Activated CD8-positive, alpha-beta T cell treated with anti-CD3 and anti-CD28 coated beads, Interleukin-2, amount 10 ng/mL, durations not matched to agents 7 days and 5 days (primary cell): Measurements from ENCODE around the gene LIMS2. TPM values are rescaled to one million over a fixed set of nuclear protein-coding genes. Genes with fewer than 3 reads are reported as not detected.

Experiments
- ATAC-seq: fragments of 150-1000 bp; cut with Tn5 transposase; one replicate; pipeline ENCODE4 v1.10.0; 2021; ENCODE audit warnings: moderate library complexity
- CTCF ChIA-PET: fragments of 350-600 bp; sonication (Branson Sonifier 250); formaldehyde crosslinking; loops from one replicate; lab custom pipeline; 2021; ENCODE audit warnings: antibody characterized with exemption; lab: Charles Lee
- POLR2A ChIA-PET: fragments of 350-600 bp; sonication (Branson Sonifier 250); formaldehyde crosslinking; loops from one replicate; lab custom pipeline; 2021; ENCODE audit warnings: antibody characterized with exemption; lab: Charles Lee
- DNase-seq: peaks from one replicate; pipeline ENCODE4 v3.0.0-alpha.2; 2020
- H3K27ac Mint-ChIP-seq: one replicate; pipeline ENCODE4 v1.8.0; 2021; ENCODE audit warnings: mild to moderate bottlenecking, mixed read lengths
- H3K27me3 Mint-ChIP-seq: one replicate; pipeline ENCODE4 v1.8.0; 2021; ENCODE audit warnings: low read depth, mixed read lengths
- H3K36me3 Mint-ChIP-seq: one replicate; pipeline ENCODE4 v1.8.0; 2021; ENCODE audit warnings: low read depth, mixed read lengths
- H3K4me1 Mint-ChIP-seq: one replicate; pipeline ENCODE4 v1.8.0; 2021; ENCODE audit warnings: low read depth, mixed read lengths
- H3K4me3 Mint-ChIP-seq: one replicate; pipeline ENCODE4 v1.8.0; 2021; ENCODE audit warnings: mild to moderate bottlenecking, mixed read lengths
- H3K9me3 Mint-ChIP-seq: one replicate; pipeline ENCODE4 v1.8.0; 2022; ENCODE audit warnings: mixed read lengths; ENCODE audit not compliant: insufficient read depth
- total RNA-seq, 2 experiments: library from RNA; stranded (reverse); gene quantifications; one replicate each; pipeline ENCODE4 v1.2.3, GENCODE V29; 2021

The LIMS2 gene
- total RNA-seq, 2 experiments from 2014 or later, result 35.3 to 38.3 TPM

DNA sequence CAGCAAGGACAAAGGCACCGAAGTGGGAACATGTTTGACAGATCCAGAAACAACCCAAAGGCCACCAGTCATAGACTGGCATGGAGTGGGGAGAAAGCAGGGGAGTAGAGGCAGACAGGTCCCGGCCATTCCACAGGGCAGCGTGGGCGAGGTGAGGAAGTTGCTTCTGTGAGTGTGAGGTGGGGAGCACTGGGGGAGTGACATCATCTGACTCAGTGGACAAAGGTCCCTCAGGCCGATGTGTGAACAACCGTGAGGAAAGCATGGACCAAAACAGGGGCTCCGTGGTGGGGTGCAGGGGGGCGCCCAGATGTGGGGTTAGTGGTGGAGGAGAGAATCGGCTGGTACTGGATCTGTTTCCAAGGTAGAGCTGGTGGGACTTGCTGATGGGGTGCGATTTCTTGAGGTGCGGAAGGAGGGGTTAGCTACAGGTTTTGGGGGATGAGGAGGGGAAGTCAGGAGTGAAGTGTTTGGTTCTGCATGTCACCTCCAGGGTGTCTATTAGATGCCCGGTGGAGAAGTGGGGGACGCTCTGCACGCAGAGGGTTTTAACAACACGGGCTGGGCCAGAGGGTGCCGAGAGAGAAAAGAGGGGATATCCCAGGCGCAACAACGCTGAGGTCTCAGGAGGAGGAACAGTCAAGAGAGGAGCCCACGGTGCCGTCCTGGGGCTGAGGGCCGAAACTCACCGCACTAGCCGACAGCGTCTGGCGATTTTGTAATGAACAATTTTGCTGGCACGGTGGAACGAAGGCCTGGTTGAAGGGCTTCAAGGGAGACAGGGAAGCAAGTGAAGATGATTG is 23.4 kb upstream of the LIMS2 start:
- Mint-ChIP-seq H3K27me3 (no peaks in the 10 kb centered on the region), H3K36me3 (peaks cover 14% of the 10 kb centered on the region), H3K4me3 (no peak overlapping the region), H3K4me1 (peaks cover 26% of the 10 kb centered on the region), H3K9me3 (no peaks in the 10 kb centered on the region), H3K27ac (no peak overlapping the region)
- no peak for ATAC-seq
- ChIA-PET POLR2A (no interaction called here), CTCF (no interaction called here)
- DNase-seq, result no peak

DNA sequence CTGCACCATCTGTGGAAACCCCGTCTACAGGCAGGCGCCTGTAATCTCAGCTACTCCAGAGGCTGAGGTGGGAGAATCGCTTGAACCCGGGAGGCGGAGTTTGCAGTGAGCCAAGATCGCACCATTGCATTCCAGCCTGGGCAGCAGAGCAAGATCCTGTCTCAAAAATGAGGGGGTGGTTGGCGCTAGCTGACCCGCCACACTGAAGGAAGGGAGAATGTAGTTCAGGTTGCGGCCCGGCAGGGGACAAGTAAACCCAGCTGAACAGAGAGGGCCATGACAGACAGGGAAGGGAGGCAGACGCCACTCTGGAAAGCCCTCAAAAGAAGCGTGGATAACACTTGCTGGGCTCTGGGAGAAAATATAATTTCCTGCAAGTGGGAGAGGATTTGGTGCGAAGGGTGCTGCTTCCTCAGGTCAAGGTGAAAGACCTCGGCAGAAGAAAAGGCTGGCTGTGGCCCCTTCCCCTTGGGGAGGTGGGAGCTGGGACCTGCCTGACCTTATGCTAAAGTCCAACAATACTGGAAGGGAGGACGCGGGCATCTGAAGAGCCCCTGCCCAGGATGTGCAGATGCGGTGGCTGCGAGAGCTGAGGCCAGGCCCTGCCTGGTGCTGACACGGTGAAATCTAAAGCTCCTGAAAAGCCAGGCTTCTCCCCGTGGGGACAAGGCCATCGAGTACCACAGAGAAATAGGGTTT is 22.3 kb upstream of the LIMS2 start:
- H3K4me1 Mint-ChIP-seq, result peaks cover 15% of the 10 kb centered on the region
- no peaks in the 10 kb centered on the region for H3K27me3 Mint-ChIP-seq
- CTCF ChIA-PET, result no interaction called here
- no peak for DNase-seq
- POLR2A ChIA-PET, result no interaction called here
- no peak overlapping the region for H3K4me3 Mint-ChIP-seq
- peaks cover 8% of the 10 kb centered on the region for H3K36me3 Mint-ChIP-seq
- no peak overlapping the region for H3K27ac Mint-ChIP-seq
- no peak for ATAC-seq
- no peaks in the 10 kb centered on the region for H3K9me3 Mint-ChIP-seq

DNA sequence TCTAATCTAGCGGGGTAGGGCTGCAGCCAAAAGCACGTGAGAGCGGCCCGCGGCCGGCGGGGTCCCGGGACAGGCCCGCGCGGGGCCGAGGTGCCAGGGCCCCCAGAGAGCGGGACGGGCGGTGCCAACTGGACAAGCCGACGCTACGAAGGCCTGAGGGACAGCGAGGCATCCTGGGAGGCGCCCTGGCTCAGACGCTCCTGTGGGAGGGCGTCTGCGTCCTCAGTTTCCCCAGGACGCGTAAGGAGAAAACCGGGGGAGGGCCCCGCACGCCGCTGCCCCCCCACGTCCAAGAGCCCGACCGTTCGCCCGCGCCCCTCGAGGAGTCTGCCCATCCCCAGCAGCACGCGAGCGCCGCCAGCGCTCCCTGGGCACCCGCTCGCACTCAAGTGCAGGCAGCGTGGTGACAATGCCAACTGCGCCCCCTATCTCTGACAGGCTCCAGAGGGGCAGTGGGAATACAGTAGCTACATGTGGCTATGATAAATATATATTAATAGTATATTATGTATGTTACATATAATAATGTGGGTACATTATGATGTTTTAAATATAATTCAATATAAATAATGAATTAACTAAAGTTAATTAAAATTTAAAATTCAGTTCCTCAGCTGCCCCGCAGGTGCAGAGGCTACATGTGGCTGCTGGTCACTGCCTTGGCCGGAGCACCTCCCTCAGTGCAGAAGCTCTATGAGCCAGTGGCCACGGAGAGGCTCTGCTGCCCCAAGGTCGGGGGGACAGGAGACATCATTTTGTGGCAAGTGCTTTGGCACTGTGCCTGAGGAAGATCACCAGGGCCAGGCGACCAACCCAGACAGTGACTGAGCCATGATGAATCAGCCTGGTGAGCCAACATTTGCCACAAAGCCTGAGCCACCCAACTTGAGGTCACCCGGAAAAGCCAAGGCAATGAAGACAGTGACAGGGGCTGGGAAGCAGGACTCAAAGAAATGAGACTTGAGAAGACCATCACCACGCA is 20.5 kb upstream of the LIMS2 start:
- ATAC-seq (peak; percentile 91), DNase-seq (peak; percentile 74)
- peaks cover 8% of the 10 kb centered on the region for H3K36me3 Mint-ChIP-seq
- ChIA-PET POLR2A (interaction anchor here (1.2 kb wide), 1 partner anchor 104 kb away, joined by 3 read pairs; no protein-coding TSS in a partner anchor), CTCF (interaction anchor here (0.8 to 6.5 kb wide), 4 partner anchors 8 to 105 kb away, joined by 3 to 36 read pairs (median 4); no protein-coding TSS in a partner anchor)
- no peaks in the 10 kb centered on the region for H3K27me3 Mint-ChIP-seq
- no peak overlapping the region for H3K4me3 Mint-ChIP-seq
- H3K4me1 Mint-ChIP-seq, result peaks cover 7% of the 10 kb centered on the region
- no peak overlapping the region for H3K27ac Mint-ChIP-seq
- peaks cover 5% of the 10 kb centered on the region for H3K9me3 Mint-ChIP-seq

DNA sequence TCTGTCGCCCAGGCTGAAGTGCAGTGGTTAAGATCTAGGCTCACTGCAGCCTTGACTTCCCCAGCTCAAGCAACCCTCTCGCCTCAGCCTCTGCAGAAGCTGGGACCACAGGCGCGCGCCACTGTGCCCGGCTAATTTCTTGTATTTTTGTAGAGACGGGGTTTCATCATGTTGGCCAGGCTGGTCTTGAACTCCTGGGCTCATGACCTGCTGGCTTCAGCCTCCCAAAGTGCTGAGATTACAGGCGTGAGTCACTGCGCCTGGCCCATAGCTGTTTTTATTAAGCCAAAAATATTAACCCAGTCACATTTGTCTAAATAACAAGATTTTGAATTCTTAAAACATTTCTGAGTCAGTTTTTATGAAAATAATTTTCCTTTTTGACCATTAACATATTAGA is 19.7 kb upstream of the LIMS2 start:
- Mint-ChIP-seq H3K36me3 (peaks cover 6% of the 10 kb centered on the region), H3K4me1 (no peaks in the 10 kb centered on the region), H3K4me3 (no peak overlapping the region), H3K9me3 (peaks cover 7% of the 10 kb centered on the region), H3K27me3 (no peaks in the 10 kb centered on the region), H3K27ac (no peak overlapping the region)
- ATAC-seq (no peak), DNase-seq (no peak)
- POLR2A ChIA-PET, result no interaction called here
- CTCF ChIA-PET, result interaction anchor here (1.3 to 6.5 kb wide), 2 partner anchors 46 to 104 kb away, joined by 4 to 36 read pairs; no protein-coding TSS in a partner anchor

DNA sequence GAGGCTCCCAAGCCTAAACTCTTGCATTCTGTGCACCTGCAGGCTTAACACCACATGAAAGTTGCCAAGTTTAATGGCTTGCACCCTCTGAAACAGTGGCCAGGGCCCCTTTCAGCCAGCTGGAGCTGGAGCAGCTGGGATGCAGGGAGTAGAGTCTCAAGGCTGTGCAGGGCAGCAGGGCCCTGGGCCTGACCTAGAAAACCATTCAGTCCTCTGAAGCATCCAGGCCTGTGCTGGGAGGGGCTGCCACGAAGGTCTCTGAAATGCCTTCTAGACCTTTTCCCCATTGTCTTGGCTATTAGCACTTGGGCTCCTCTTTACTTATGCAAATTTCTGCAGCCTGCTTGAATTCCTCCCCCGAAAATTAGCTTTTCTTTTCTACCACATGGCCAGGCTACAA is 15.4 kb upstream of the LIMS2 start:
- ChIA-PET POLR2A (no interaction called here), CTCF (interaction anchor here (6.5 kb wide), 1 partner anchor 99 kb away, joined by 36 read pairs; no protein-coding TSS in a partner anchor)
- Mint-ChIP-seq H3K27ac (no peak overlapping the region), H3K4me3 (no peak overlapping the region), H3K36me3 (peaks cover 10% of the 10 kb centered on the region), H3K9me3 (peaks cover 16% of the 10 kb centered on the region), H3K27me3 (peaks cover 11% of the 10 kb centered on the region), H3K4me1 (no peaks in the 10 kb centered on the region)
- no peak for DNase-seq
- no peak for ATAC-seq

DNA sequence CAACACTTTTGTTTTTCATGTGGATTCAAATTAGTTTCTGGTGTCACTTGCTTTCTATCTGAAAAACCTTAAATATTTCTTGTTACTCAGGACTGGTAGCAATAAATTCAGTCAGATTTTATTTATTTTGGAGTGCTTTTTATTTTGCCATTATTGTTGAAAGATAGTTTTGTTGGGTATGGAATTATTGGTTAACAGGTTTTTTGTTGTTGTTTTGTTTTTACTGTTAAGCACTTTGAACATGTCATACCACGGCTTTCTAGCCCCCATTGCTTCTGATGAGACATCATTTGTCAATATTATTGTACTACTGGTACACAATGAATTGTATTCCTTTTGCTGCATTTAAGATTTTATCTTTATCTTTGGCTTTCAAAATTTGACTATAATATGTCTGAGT is 13.1 kb upstream of the LIMS2 start:
- POLR2A ChIA-PET, result no interaction called here
- Mint-ChIP-seq H3K4me1 (no peaks in the 10 kb centered on the region), H3K27me3 (peaks cover 13% of the 10 kb centered on the region), H3K36me3 (peaks cover 10% of the 10 kb centered on the region), H3K27ac (no peak overlapping the region), H3K9me3 (peaks cover 16% of the 10 kb centered on the region), H3K4me3 (no peak overlapping the region)
- ATAC-seq, result no peak
- CTCF ChIA-PET, result no interaction called here
- DNase-seq, result no peak

DNA sequence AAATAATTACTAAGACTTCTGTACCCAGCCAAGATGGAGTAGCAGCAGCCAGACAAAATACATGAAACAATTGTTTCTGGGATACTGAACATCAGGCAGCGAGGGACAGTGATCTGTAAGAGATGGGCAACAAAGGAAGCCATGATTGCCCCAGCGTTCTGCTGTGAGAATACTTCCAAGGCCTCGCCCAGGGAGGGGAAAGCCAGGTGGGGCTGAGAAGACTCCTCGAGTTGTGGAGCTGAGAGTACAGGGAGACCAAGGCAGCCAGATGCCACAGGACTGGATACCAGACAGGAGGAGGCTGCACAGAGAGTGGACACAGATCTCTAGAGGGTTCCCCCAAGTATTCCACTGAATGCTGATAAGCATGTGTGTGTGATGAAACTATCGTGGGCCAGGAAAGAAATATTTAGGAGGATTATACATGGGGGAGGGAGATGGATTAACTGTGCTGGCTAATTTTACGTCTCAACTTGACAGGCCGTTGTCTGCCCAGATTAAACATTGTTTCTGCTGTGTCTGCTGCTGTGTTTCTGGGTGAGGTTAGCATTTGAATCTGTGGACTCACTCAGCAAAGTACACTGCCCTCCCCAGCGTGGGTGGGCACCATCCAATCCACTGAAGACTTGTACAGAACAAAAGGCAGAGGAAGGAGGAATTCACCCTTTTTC is 10.2 kb upstream of the LIMS2 start:
- Mint-ChIP-seq H3K27me3 (peaks cover 15% of the 10 kb centered on the region), H3K27ac (no peak overlapping the region), H3K4me1 (peaks cover 2% of the 10 kb centered on the region), H3K4me3 (no peak overlapping the region), H3K36me3 (peaks cover 5% of the 10 kb centered on the region), H3K9me3 (peaks cover 10% of the 10 kb centered on the region)
- no peak for DNase-seq
- CTCF ChIA-PET, result no interaction called here
- ATAC-seq, result no peak
- POLR2A ChIA-PET, result no interaction called here

DNA sequence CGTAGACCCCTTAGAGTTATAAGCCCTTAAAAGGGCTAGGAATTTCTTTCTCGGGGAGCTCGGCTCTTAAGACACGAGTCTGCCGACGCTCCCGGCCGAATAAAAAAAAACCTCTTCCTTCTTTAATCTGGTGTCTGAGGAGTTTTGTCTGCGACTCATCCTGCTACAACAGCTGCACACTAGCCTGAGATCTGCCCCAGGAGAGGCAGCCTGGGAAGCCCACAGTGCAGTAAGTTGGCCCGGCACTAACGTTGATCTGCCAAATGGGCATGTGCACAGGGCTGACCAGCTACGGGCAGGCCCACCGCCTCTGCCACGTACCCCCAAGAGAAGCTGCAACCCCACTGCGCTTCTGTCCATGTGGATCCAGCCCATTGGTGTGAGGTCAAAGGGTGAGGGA is 8.4 kb upstream of the LIMS2 start:
- DNase-seq (no peak), ATAC-seq (no peak)
- POLR2A ChIA-PET, result no interaction called here
- Mint-ChIP-seq H3K36me3 (peaks cover 1% of the 10 kb centered on the region), H3K4me1 (peaks cover 2% of the 10 kb centered on the region), H3K9me3 (peaks cover 7% of the 10 kb centered on the region), H3K27ac (no peak overlapping the region), H3K27me3 (peaks cover 15% of the 10 kb centered on the region), H3K4me3 (no peak overlapping the region)
- CTCF ChIA-PET, result no interaction called here

DNA sequence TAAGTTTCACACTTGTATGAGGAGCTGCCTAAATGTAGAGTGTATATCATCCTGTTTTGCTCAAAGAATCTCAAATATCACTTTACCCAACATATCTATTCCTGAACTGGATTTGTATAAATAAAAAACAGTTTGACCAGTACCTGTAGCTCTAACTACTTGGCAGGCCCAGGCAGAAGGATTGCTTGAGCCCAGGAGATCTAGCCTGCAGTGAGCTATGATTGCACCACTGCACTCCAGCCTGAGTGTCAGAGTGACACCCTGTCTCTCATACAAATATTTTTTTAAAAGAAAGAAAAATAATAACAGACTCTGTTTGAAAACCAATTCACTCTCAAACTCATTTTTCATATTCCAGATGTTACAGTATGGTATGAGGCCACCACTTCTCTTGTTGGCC is 7.7 kb upstream of the LIMS2 start:
- ChIA-PET POLR2A (no interaction called here), CTCF (interaction anchor here (0.6 kb wide), 1 partner anchor 83 kb away, joined by 3 read pairs; no protein-coding TSS in a partner anchor)
- Mint-ChIP-seq H3K9me3 (no peaks in the 10 kb centered on the region), H3K27ac (no peak overlapping the region), H3K4me1 (peaks cover 2% of the 10 kb centered on the region), H3K36me3 (no peaks in the 10 kb centered on the region), H3K27me3 (peaks cover 18% of the 10 kb centered on the region), H3K4me3 (no peak overlapping the region)
- no peak for ATAC-seq
- DNase-seq, result no peak

DNA sequence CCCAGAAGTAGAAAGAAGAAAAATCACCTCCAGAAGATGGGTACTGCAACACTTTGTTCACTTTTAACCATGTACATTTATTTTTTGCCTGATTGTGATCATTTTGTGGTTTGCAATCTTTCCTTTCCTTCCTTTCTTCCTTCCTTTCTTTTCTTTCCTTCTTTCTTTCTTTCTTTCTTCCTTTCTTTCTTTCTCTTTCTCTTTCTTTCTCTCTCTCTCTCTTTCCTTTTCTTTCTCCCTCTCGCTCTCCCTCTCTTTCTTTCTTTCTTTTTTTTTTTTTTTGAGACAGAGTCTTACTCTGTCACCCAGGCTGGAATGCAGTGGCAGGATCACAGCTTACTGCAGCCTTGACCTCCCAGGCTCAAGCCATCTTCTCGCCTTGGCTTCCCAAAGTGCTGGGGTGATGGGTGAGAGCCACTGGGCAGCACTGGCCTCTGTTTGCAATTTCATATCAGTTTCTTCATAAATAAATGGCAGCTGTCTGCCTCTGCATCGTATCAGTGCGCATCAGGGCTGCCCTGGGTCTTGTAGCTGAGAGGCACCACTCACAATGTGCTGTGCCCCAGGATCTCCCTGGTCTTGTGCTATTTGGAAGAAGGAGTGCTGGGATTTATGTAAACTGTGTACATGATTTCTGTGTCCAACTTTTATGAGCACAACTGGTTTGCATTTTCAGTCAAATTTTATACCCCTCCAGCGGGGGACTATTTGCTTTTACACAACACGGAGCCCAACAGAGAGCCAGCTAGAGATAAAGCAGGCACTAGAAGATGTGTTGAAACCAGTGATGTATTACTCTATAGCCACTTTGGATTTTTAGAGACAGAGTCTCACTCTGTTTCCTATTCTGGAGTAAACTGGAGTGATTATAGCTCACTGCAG is 6.9 kb upstream of the LIMS2 start:
- Mint-ChIP-seq H3K27ac (no peak overlapping the region), H3K4me3 (no peak overlapping the region), H3K4me1 (peaks cover 2% of the 10 kb centered on the region), H3K9me3 (no peaks in the 10 kb centered on the region), H3K36me3 (no peaks in the 10 kb centered on the region), H3K27me3 (peaks cover 25% of the 10 kb centered on the region)
- no peak for ATAC-seq
- CTCF ChIA-PET, result interaction anchor here (0.6 kb wide), 1 partner anchor 84 kb away, joined by 3 read pairs; no protein-coding TSS in a partner anchor
- POLR2A ChIA-PET, result interaction anchor here (0.6 kb wide), 1 partner anchor 12 kb away, joined by 3 read pairs; no protein-coding TSS in a partner anchor
- DNase-seq, result no peak
